ENCODE data around the gene INTS14.

DNA sequence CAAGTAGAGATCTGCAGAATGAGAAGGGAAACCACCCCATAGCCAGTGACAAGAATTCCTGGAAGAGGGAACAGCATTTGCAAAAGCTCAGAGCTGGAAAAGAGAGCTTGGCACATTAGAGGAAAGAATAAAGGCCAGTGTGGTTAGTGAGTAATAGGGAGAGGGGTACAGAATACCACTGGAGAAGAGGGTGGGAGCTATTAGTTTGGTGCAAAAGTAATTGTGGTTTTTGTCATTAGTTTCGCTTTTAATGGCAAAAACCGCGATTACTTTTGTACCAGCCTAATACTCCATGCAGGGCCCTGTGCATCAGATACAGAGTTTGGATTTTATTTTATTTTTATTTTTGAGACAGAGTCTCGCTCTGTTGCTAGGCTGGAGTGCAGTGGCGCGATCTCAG lies 20.6 kb upstream of the INTS14 start:
- TF ChIP-seq ZNF316 (IDR thresholded peaks at IDR 0.05) (no peak), PCBP2 (IDR thresholded peaks at IDR 0.05; ENCODE audit: low read depth, low read length, poor library complexity, severe bottlenecking) (no peak), ZNF224 (CRISPR knock-in tag; IDR thresholded peaks at IDR 0.05) (no peak)
- TF ChIP-seq, protein P1, sequence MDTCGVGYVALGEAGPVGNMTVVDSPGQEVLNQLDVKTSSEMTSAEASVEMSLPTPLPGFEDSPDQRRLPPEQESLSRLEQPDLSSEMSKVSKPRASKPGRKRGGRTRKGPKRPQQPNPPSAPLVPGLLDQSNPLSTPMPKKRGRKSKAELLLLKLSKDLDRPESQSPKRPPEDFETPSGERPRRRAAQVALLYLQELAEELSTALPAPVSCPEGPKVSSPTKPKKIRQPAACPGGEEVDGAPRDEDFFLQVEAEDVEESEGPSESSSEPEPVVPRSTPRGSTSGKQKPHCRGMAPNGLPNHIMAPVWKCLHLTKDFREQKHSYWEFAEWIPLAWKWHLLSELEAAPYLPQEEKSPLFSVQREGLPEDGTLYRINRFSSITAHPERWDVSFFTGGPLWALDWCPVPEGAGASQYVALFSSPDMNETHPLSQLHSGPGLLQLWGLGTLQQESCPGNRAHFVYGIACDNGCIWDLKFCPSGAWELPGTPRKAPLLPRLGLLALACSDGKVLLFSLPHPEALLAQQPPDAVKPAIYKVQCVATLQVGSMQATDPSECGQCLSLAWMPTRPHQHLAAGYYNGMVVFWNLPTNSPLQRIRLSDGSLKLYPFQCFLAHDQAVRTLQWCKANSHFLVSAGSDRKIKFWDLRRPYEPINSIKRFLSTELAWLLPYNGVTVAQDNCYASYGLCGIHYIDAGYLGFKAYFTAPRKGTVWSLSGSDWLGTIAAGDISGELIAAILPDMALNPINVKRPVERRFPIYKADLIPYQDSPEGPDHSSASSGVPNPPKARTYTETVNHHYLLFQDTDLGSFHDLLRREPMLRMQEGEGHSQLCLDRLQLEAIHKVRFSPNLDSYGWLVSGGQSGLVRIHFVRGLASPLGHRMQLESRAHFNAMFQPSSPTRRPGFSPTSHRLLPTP (IDR thresholded peaks at IDR 0.05; ENCODE audit: borderline replicate concordance, extremely low read depth, insufficient read length) = no peak
